ENCODE measurements around the gene ARRB2.
A peak's percentile ranks its signal among the peaks of the same experiment; 100 is the strongest.
"Not testable (repeated sequence)": the region's sequence is repeated elsewhere in the genome, so short reads cannot be mapped to it uniquely, and the experiment has no call there.

ARRB2 gene

DNA sequence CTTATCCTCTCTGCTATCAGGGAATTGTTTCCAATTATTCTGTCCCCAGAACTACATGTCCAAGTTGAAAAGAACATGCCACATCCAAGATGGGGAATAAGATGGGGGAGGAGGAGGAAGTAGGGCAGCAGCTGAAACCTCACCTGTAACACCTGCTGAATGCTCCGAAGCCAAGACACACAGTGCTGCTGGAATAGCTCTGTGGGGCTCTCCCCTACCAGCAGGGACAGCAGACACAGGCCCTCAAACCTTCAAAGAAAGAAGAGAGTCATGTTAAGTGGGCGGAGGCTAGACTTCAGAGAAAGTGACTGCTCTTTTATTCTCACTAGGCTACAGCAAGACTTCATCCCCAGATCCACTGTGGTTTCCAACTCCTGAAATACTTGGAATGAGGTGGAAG, 19.7 kb upstream of the ARRB2 start:
- no peaks in the 10 kb centered on the region for H3K4me1 ChIP-seq (ENCODE audit: control insufficient read depth in 1 of 2, insufficient read depth in 1 of 2, low read depth in 1 of 2, low read length in 1 of 2)
- no peaks in the 10 kb centered on the region for H3K27me3 ChIP-seq
- no peaks in the 10 kb centered on the region for H3K9me3 ChIP-seq
- no peak overlapping the region for H3K4me3 ChIP-seq (ENCODE audit: low read depth in 1 of 2, low read length in 1 of 2)
- H3K27ac ChIP-seq = no peak overlapping the region
- TF ChIP-seq, protein P1, sequence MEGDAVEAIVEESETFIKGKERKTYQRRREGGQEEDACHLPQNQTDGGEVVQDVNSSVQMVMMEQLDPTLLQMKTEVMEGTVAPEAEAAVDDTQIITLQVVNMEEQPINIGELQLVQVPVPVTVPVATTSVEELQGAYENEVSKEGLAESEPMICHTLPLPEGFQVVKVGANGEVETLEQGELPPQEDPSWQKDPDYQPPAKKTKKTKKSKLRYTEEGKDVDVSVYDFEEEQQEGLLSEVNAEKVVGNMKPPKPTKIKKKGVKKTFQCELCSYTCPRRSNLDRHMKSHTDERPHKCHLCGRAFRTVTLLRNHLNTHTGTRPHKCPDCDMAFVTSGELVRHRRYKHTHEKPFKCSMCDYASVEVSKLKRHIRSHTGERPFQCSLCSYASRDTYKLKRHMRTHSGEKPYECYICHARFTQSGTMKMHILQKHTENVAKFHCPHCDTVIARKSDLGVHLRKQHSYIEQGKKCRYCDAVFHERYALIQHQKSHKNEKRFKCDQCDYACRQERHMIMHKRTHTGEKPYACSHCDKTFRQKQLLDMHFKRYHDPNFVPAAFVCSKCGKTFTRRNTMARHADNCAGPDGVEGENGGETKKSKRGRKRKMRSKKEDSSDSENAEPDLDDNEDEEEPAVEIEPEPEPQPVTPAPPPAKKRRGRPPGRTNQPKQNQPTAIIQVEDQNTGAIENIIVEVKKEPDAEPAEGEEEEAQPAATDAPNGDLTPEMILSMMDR (IDR thresholded peaks at IDR 0.05) = no peak
- no peaks in the 10 kb centered on the region for H3K36me3 ChIP-seq

DNA sequence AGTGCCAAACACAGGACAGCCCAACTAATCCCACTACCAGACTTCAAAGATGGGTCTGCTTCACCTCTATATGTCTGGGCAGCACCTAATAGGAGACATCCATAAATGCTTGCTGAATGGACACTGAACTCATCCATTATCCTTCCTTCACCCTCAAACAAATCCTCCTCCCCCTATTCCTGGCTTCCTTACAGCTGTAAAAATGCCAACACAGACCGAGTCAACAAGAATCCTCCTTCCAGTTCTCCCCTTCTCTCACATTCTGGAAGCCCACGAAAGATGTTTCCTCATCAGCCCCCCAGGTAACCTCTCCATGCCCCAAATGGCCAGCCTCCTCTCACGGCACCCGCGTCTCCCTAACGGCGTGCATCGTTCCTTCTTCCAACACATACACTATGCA, 18.7 kb upstream of the ARRB2 start:
- Histone ChIP-seq H3K36me3 (no peaks in the 10 kb centered on the region), H3K27ac (no peak overlapping the region), H3K4me3 (ENCODE audit: low read depth in 1 of 2, low read length in 1 of 2) (no peak overlapping the region), H3K4me1 (ENCODE audit: control insufficient read depth in 1 of 2, insufficient read depth in 1 of 2, low read depth in 1 of 2, low read length in 1 of 2) (no peaks in the 10 kb centered on the region), H3K9me3 (no peaks in the 10 kb centered on the region), H3K27me3 (no peaks in the 10 kb centered on the region)
- TF ChIP-seq, protein P1 (IDR thresholded peaks at IDR 0.05) = no peak

DNA sequence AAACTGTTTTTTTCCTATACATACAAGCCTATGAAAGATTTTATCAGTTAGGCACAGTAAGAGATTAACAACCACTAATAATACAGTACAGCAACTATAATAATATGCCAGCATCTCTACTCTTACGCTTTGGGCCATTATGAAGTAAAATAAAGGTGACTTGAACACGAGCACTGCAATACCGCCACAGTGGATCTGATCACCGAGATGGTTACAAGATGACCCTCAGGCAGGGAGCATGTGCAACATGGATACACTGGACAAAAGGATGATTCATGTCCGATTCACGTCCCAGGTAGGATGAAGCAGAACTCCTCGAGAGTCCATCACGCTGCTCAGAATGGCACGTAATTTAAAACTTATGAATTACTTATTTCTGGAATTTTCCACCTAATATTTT, 17.0 kb upstream of the ARRB2 start:
- H3K9me3 ChIP-seq = no peaks in the 10 kb centered on the region
- H3K4me3 ChIP-seq (ENCODE audit: low read depth in 1 of 2, low read length in 1 of 2) = no peak overlapping the region
- no peaks in the 10 kb centered on the region for H3K4me1 ChIP-seq (ENCODE audit: control insufficient read depth in 1 of 2, insufficient read depth in 1 of 2, low read depth in 1 of 2, low read length in 1 of 2)
- TF ChIP-seq, protein P1 (IDR thresholded peaks at IDR 0.05) = no peak
- no peaks in the 10 kb centered on the region for H3K36me3 ChIP-seq
- H3K27me3 ChIP-seq = no peaks in the 10 kb centered on the region
- no peak overlapping the region for H3K27ac ChIP-seq

DNA sequence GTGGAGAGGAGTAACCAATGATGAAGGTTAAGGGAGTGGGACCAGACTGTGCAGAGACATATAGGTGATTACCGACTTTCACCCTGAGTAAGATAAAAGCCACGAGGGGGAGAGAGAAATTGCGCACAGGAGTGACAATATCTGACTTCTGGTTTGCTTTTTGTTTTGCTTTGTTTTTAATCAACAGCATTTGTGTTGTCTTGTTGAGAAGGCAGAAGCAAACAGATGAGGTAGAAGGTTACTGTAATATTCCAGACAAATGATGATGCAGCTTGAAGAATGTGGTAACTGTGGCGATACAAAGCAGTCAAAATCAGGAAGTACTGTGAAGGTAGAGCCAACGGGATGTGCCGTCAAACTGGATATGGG, 14.0 kb upstream of the ARRB2 start:
- Histone ChIP-seq H3K27ac (peak overlapping the region; percentile 40), H3K4me1 (ENCODE audit: control insufficient read depth in 1 of 2, insufficient read depth in 1 of 2, low read depth in 1 of 2, low read length in 1 of 2) (no peaks in the 10 kb centered on the region), H3K4me3 (ENCODE audit: low read depth in 1 of 2, low read length in 1 of 2) (no peak overlapping the region), H3K9me3 (no peaks in the 10 kb centered on the region), H3K36me3 (no peaks in the 10 kb centered on the region), H3K27me3 (no peaks in the 10 kb centered on the region)
- TF ChIP-seq, protein P1 (IDR thresholded peaks at IDR 0.05) = no peak

DNA sequence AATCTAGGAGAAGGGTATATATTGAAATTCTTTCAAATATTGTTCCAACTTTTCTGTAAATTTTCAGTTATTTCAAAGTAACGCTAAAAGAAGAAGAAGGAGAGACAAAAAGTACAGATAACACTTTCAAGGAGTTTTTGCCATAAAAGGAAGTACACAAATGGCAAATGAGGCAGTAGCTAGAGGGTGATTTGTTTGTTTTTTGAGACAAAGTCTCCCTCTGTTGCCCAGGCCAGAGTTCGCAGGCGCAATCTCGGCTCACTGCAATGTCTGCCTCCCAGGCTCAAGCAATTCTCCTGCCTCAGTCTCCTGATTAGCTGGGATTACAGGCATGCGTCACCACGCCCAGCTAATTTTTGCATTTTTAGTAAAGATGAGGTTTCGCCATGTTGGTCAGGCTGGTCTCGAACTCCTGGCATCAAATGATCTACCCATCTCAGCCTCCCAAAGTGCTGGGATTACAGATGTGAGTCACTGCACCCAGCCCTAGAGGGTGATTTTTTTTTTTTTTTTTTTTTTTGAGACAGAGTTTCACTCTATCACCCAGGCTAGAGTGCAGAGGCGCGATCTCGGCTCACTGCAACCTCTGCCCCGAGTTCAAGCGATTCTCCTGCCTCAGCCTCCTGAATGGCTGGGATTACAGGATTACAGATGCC, 10.9 kb upstream of the ARRB2 start:
- not testable (repeated sequence) for H3K9me3 ChIP-seq; H3K27me3 ChIP-seq; H3K36me3 ChIP-seq; H3K4me3 ChIP-seq (ENCODE audit: low read depth in 1 of 2, low read length in 1 of 2); H3K27ac ChIP-seq
- H3K4me1 ChIP-seq (ENCODE audit: control insufficient read depth in 1 of 2, insufficient read depth in 1 of 2, low read depth in 1 of 2, low read length in 1 of 2) = peaks cover 9 to 13% of the 10 kb centered on the region in 2 experiments

DNA sequence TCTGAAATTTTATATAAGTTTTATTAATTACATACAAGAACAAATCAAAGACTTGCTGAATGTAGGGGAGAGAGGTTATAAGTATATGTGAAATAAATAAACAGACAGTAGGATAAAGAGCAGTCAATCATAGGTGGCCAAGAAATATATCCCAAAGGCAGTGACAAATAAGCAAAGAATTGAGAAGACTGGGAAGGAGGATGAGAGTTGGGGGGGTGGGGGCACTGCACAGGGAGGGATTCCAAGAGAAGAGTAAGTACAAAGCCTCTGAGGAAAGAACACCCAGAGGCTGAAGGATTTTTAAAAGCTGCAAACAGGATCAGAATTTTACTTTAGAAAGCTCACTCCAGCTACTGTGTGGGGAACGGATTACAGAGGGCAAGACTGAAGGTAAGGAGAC, 9.3 kb upstream of the ARRB2 start:
- peaks cover 9 to 13% of the 10 kb centered on the region in 2 experiments for H3K4me1 ChIP-seq (ENCODE audit: control insufficient read depth in 1 of 2, insufficient read depth in 1 of 2, low read depth in 1 of 2, low read length in 1 of 2)
- no peak overlapping the region for H3K27ac ChIP-seq
- TF ChIP-seq, protein P1 (IDR thresholded peaks at IDR 0.05) = no peak
- H3K9me3 ChIP-seq = no peaks in the 10 kb centered on the region
- no peaks in the 10 kb centered on the region for H3K36me3 ChIP-seq
- H3K27me3 ChIP-seq = no peaks in the 10 kb centered on the region
- no peak overlapping the region for H3K4me3 ChIP-seq (ENCODE audit: low read depth in 1 of 2, low read length in 1 of 2)
